GM23338 (cell line): ENCODE data around the gene PRDX3. TPM values are rescaled to one million over a fixed set of nuclear protein-coding genes. Genes with fewer than 3 reads are reported as not detected.

Experiments used
- ATAC-seq: fragments of 200-7000 bp; cut with Tn5 transposase; 3 replicates; pipeline ENCODE4 v1.9.1; 2020
- DNase-seq: peaks from one replicate; pipeline ENCODE4 v3.0.0-alpha.2; 2015; ENCODE audit warnings: low spot score
- H2AFZ ChIP-seq: fragments of 200-600 bp; sonication (generic); 2 replicates; pipeline ENCODE4 v1.8.0; 2016; ENCODE audit warnings: antibody characterized with exemption, mild to moderate bottlenecking, moderate library complexity
- H3F3A ChIP-seq: fragments of 200-600 bp; sonication (generic); replicated peaks from 2 replicates; pipeline ENCODE4 v1.8.0; 2017; ENCODE audit warnings: antibody characterized with exemption, mixed run types, low read depth
- H3K27ac ChIP-seq: fragments of 200-600 bp; sonication (generic); 2 replicates; pipeline ENCODE4 v1.6.1; 2016; ENCODE audit warnings: low read depth
- H3K27me3 ChIP-seq: fragments of 200-600 bp; sonication (generic); 2 replicates; pipeline ENCODE4 v1.8.0; 2016; ENCODE audit warnings: mild to moderate bottlenecking, mixed run types, moderate library complexity; ENCODE audit not compliant: insufficient read depth
- H3K36me3 ChIP-seq: fragments of 200-600 bp; sonication (generic); 2 replicates; pipeline ENCODE4 v1.8.0; 2016; ENCODE audit warnings: mild to moderate bottlenecking; ENCODE audit not compliant: insufficient read depth
- H3K4me1 ChIP-seq: fragments of 200-600 bp; sonication (generic); 2 replicates; pipeline ENCODE4 v1.8.0; 2016; ENCODE audit warnings: mild to moderate bottlenecking, moderate library complexity; ENCODE audit not compliant: insufficient read depth
- H3K4me2 ChIP-seq: fragments of 200-600 bp; sonication (generic); 2 replicates; pipeline ENCODE4 v1.7.1; 2017; ENCODE audit warnings: mixed run types
- H3K4me3 ChIP-seq: fragments of 200-600 bp; sonication (generic); 2 replicates; pipeline ENCODE4 v1.6.1; 2016; ENCODE audit warnings: mixed run types
- H3K79me2 ChIP-seq: fragments of 200-600 bp; sonication (generic); replicated peaks from 2 replicates; pipeline ENCODE4 v1.8.0; 2017; ENCODE audit warnings: mild to moderate bottlenecking; ENCODE audit not compliant: insufficient read depth
- H3K9me2 ChIP-seq: fragments of 200-600 bp; sonication (generic); 2 replicates; pipeline ENCODE4 v1.8.0; 2017; ENCODE audit not compliant: insufficient read depth
- H4K20me1 ChIP-seq: fragments of 200-600 bp; sonication (generic); replicated peaks from 2 replicates; pipeline ENCODE4 v1.8.0; 2017; ENCODE audit warnings: mild to moderate bottlenecking; ENCODE audit not compliant: insufficient read depth
- H3K27ac Mint-ChIP-seq: 2 replicates; pipeline ENCODE4 v1.8.0; 2020; ENCODE audit warnings: inconsistent platforms, mild to moderate bottlenecking, moderate library complexity, mixed read lengths
- H3K27me3 Mint-ChIP-seq: 3 replicates; pipeline ENCODE4 v1.8.0; 2022; ENCODE audit warnings: low read depth, mild to moderate bottlenecking, moderate library complexity, mixed read lengths, inconsistent platforms; ENCODE audit not compliant: insufficient read depth, poor library complexity
- H3K36me3 Mint-ChIP-seq: 3 replicates; pipeline ENCODE4 v1.8.0; 2021; ENCODE audit warnings: low read depth, mild to moderate bottlenecking, inconsistent platforms, moderate library complexity, mixed read lengths
- H3K4me1 Mint-ChIP-seq: 3 replicates; pipeline ENCODE4 v1.8.0; 2020; ENCODE audit warnings: mild to moderate bottlenecking, inconsistent platforms, mixed read lengths
- H3K4me3 Mint-ChIP-seq: 3 replicates; pipeline ENCODE4 v1.8.0; 2021; ENCODE audit warnings: moderate library complexity, mild to moderate bottlenecking, inconsistent platforms, mixed read lengths
- H3K9me3 Mint-ChIP-seq: 3 replicates; pipeline ENCODE4 v1.8.0; 2020; ENCODE audit warnings: moderate library complexity, mild to moderate bottlenecking, inconsistent platforms, mixed read lengths
- CREB1 ChIP-seq: fragments of 250-450 bp; sonication (Bioruptor Pico); IDR thresholded peaks from 2 replicates; pipeline ENCODE4 v1.5.0; 2020; ENCODE audit warnings: low read depth, mild to moderate bottlenecking, moderate library complexity
- CTCF ChIP-seq, 2 experiments: fragments of 200-600 bp in 1 of 2; sonication (generic) in 1 of 2; conservative IDR thresholded peaks; 2 replicates each; pipeline versions ENCODE4 v1.5.1 to v1.6.1; 2016 to 2017; ENCODE audit warnings: antibody characterized with exemption in 2 of 2, low read depth in 2 of 2, mild to moderate bottlenecking in 2 of 2, moderate library complexity in 1 of 2
- ETS1 ChIP-seq: IDR thresholded peaks from 2 replicates; pipeline ENCODE4 v1.6.1; 2016; ENCODE audit warnings: antibody characterized with exemption
- EZH2 ChIP-seq: fragments of 200-600 bp; sonication (generic); IDR thresholded peaks from one replicate; pipeline ENCODE4 v1.8.0; 2017; ENCODE audit warnings: antibody characterized with exemption, mild to moderate bottlenecking, low read depth; ENCODE audit not compliant: unreplicated experiment
- EZH2phosphoT487 ChIP-seq: fragments of 200-600 bp; sonication (generic); IDR thresholded peaks from one replicate; pipeline ENCODE4 v1.8.1; 2018; ENCODE audit warnings: antibody characterized with exemption; ENCODE audit not compliant: unreplicated experiment
- JUNB ChIP-seq: IDR thresholded peaks from one replicate; pipeline ENCODE4 v1.6.1; 2016; ENCODE audit warnings: antibody characterized with exemption; ENCODE audit not compliant: unreplicated experiment
- NANOG ChIP-seq: IDR thresholded peaks from 2 replicates; pipeline ENCODE4 v1.6.1; 2016; ENCODE audit warnings: antibody characterized with exemption, borderline replicate concordance
- POLR2AphosphoS5 ChIP-seq: IDR thresholded peaks from 2 replicates; pipeline ENCODE4 v1.6.1; 2016; ENCODE audit warnings: antibody characterized with exemption, low read depth
- REST ChIP-seq: IDR thresholded peaks from one replicate; pipeline ENCODE4 v1.6.1; 2018; ENCODE audit warnings: antibody characterized with exemption; ENCODE audit not compliant: unreplicated experiment
- STAT1 ChIP-seq: IDR thresholded peaks from one replicate; pipeline ENCODE4 v1.6.1; 2016; ENCODE audit warnings: antibody characterized with exemption; ENCODE audit not compliant: unreplicated experiment
- ZNF114 ChIP-seq: fragments of 250-450 bp; sonication (Bioruptor Pico); IDR thresholded peaks from 2 replicates; pipeline ENCODE4 v1.5.0; 2020; ENCODE audit warnings: mild to moderate bottlenecking, moderate library complexity
- ZNF331 ChIP-seq: fragments of 250-450 bp; sonication (Bioruptor Pico); IDR thresholded peaks from 2 replicates; pipeline ENCODE4 v1.5.0; 2020; ENCODE audit warnings: low read depth, mild to moderate bottlenecking, moderate library complexity
- ZNF462 ChIP-seq: fragments of 250-450 bp; sonication (Bioruptor Pico); IDR thresholded peaks from 2 replicates; pipeline ENCODE4 v1.5.0; 2020; ENCODE audit warnings: mild to moderate bottlenecking, moderate library complexity
- polyA plus RNA-seq: library from polyadenylated mRNA; unstranded; fragments of >200 nt; fragmentation: Nextera tagmentation; extraction: Ambion mirVana; gene quantifications from 2 replicates; pipeline ENCODE4 v1.2.1, GENCODE V29; 2016
- total RNA-seq: library from RNA; depleted of rRNA; stranded (reverse); fragments of >200 nt; shearing (Covaris generic); gene quantifications from 2 replicates; pipeline ENCODE4 v1.2.3, GENCODE V29; 2014

PRDX3 gene
- total and polyA plus RNA-seq, 2 experiments from 2014 or later: 275 to 285 TPM

GRCh38 chr10:119203006-119203405 lies 24.4 kb upstream of the PRDX3 start:
- Histone ChIP-seq H3K9me2 (no peaks in the 10 kb centered on the region), H3K79me2 (no peaks in the 10 kb centered on the region), H3K27me3 (peaks cover 3% of the 10 kb centered on the region), H3K27ac (no peak overlapping the region), H3K4me2 (no peak overlapping the region), H3K4me3 (no peak overlapping the region), H3K4me1 (peaks cover 13% of the 10 kb centered on the region), H3F3A (peaks cover 6% of the 10 kb centered on the region; the same call in 1 of the 2 replicates), H4K20me1 (no peaks in the 10 kb centered on the region), H3K36me3 (no peaks in the 10 kb centered on the region), H2AFZ (no peak overlapping the region)
- peaks cover 15% of the 10 kb centered on the region for H3K4me1 Mint-ChIP-seq
- H3K4me3 Mint-ChIP-seq: no peak overlapping the region
- ATAC-seq: no peak
- H3K27ac Mint-ChIP-seq: no peak overlapping the region
- H3K36me3 Mint-ChIP-seq: no peaks in the 10 kb centered on the region
- no peaks in the 10 kb centered on the region for H3K9me3 Mint-ChIP-seq
- H3K27me3 Mint-ChIP-seq: peaks cover 14% of the 10 kb centered on the region
- no peak for DNase-seq
- no peak for TF ChIP-seq POLR2AphosphoS5
- no peak for TF ChIP-seq NANOG
- TF ChIP-seq STAT1: no peak
- TF ChIP-seq CREB1: no peak
- no peak for TF ChIP-seq ETS1
- TF ChIP-seq ZNF114 (CRISPR knock-in tag): no peak
- TF ChIP-seq CTCF (conservative IDR thresholded peaks at IDR 0.05; ENCODE audit: low read depth in 2 of 2): no peak
- TF ChIP-seq EZH2phosphoT487: no peak
- no peak for TF ChIP-seq ZNF331 (CRISPR knock-in tag)
- TF ChIP-seq ZNF462: no peak
- no peak for TF ChIP-seq JUNB
- no peak for TF ChIP-seq REST
- TF ChIP-seq EZH2: no peak
